Heart left ventricle (tissue), 13 donors: ENCODE measurements around the gene UPP2.

Experiments used
- CTCF ChIP-seq, 12 donors: fragments of 200-600 bp; sonication (generic) in 4 of 12; IDR thresholded peaks; one replicate each; pipeline versions ENCODE4 v1.5.0 to v1.8.0; 2018 to 2022; ENCODE audit warnings: antibody characterized with exemption in 12 of 12, mild to moderate bottlenecking in 5 of 12
- POLR2A ChIP-seq, 2 donors: fragments of 450-650 bp; IDR thresholded peaks; one replicate each; pipeline ENCODE4 v1.6.1; 2017; ENCODE audit warnings: antibody characterized with exemption in 2 of 2, mild to moderate bottlenecking in 2 of 2, moderate library complexity in 2 of 2
- donor health status: ischemic (EF 13 %, LVEDD 7.1; RV severe dilation, severe dysfunction).
- donor health status: DM: no; HTN: yes; CAD: no.
- donor health status: DM: no; HTN: no; CAD: no.
- donor health status: ischemic (EF 25% LVEDD 6.9; RV normal size, moderate dysfunction).
- donor health status: ischemic (EF 25% LVEDD 5.7; RV mildly dilated, moderate dysfunction).
- donor health status: ischemic (EF 35%, LVEDD 5.7; RV mildly dilated, moderate dysfunction).
- donor health status: nonischemic (EF 11% LVEDD 7.7; RV severe dilation, severe dysfunction).
- donor health status: DM: yes; HTN: yes; CAD: no.
- donor health status: PGD.
- donor health status: ischemic (EF 29% LVEDD 5.4; RV normal size, mild dysfunction).
- donor health status: nonischemic (EF 23%, LVEDD 6.1; RV moderate dilation, normal function).

- TF ChIP-seq CTCF (IDR thresholded peaks at IDR 0.05) (no peak), POLR2A (IDR thresholded peaks at IDR 0.05) (no peak)
Measured at GRCh38 chr2:158098178-158098577, 3.5 kb upstream of the UPP2 start.
